Measurements from ENCODE around the gene TMEM242.
"Not testable (repeated sequence)": the region's sequence is repeated elsewhere in the genome, so short reads cannot be mapped to it uniquely, and the experiment has no call there.

The TMEM242 gene

GRCh38 chr6:157323255-157323965 is at the start of gene TMEM242:
Gene TMEM242, minus strand, starts transcription at chr6:157323519. Its CDS starts 20 bp downstream, at chr6:157323499.
- DNase-seq (ENCODE audit: low read depth in 2 of 2) = peak; percentile 83 to 84

- DNase-seq (ENCODE audit: low read depth in 2 of 2) = no peak
These were observed 49.4 kb upstream of the TMEM242 start for GRCh38 chr6:157372501-157373280.

GRCh38 chr6:157370755-157371154 is 47.4 kb upstream of the TMEM242 start:
- no peak for DNase-seq (ENCODE audit: low read depth in 2 of 2)

GRCh38 chr6:157368359-157369049 is 45.2 kb upstream of the TMEM242 start:
- no peak for DNase-seq (ENCODE audit: low read depth in 2 of 2)

GRCh38 chr6:157366648-157367047 is 43.3 kb upstream of the TMEM242 start:
- no peak for DNase-seq (ENCODE audit: low read depth in 2 of 2)

GRCh38 chr6:157364705-157365104 is 41.4 kb upstream of the TMEM242 start:
- no peak for DNase-seq (ENCODE audit: low read depth in 2 of 2)

GRCh38 chr6:157361886-157362285 is 38.6 kb upstream of the TMEM242 start:
- no peak for DNase-seq (ENCODE audit: low read depth in 2 of 2)

- DNase-seq (ENCODE audit: low read depth in 2 of 2) = no peak
These were observed 35.0 kb upstream of the TMEM242 start for GRCh38 chr6:157358287-157358686.

- peak in 1 of 2 experiments; percentile 14 for DNase-seq (ENCODE audit: low read depth in 2 of 2)
These were observed 23.1 kb upstream of the TMEM242 start for GRCh38 chr6:157346373-157346772.

- DNase-seq (ENCODE audit: low read depth in 2 of 2) = no peak
These were observed 20.4 kb upstream of the TMEM242 start for GRCh38 chr6:157343732-157344131.

- no peak for DNase-seq (ENCODE audit: low read depth in 2 of 2)
These were observed 16.1 kb upstream of the TMEM242 start for GRCh38 chr6:157339432-157339831.

- no peak for DNase-seq (ENCODE audit: low read depth in 2 of 2)
These were observed 14.4 kb upstream of the TMEM242 start for GRCh38 chr6:157337751-157338150.

GRCh38 chr6:157337276-157337675 is 14.0 kb upstream of the TMEM242 start:
- not testable (repeated sequence) for DNase-seq (ENCODE audit: low read depth in 2 of 2)

- no peak for DNase-seq (ENCODE audit: low read depth in 2 of 2)
These were observed 12.5 kb upstream of the TMEM242 start for GRCh38 chr6:157335829-157336228.

- DNase-seq (ENCODE audit: low read depth in 2 of 2) = no peak
These were observed 10.6 kb upstream of the TMEM242 start for GRCh38 chr6:157333956-157334355.

GRCh38 chr6:157333537-157333936 is 10.2 kb upstream of the TMEM242 start:
- DNase-seq (ENCODE audit: low read depth in 2 of 2) = no peak

- no peak for DNase-seq (ENCODE audit: low read depth in 2 of 2)
These were observed 9.5 kb upstream of the TMEM242 start for GRCh38 chr6:157332813-157333212.

- no peak for DNase-seq (ENCODE audit: low read depth in 2 of 2)
These were observed 7.5 kb upstream of the TMEM242 start for GRCh38 chr6:157330831-157331230.

GRCh38 chr6:157329829-157330228 is 6.5 kb upstream of the TMEM242 start:
- DNase-seq (ENCODE audit: low read depth in 2 of 2) = no peak

- DNase-seq (ENCODE audit: low read depth in 2 of 2) = no peak
These were observed 4.9 kb upstream of the TMEM242 start for GRCh38 chr6:157328108-157328692.

GRCh38 chr6:157326979-157327378 is 3.7 kb upstream of the TMEM242 start:
- DNase-seq (ENCODE audit: low read depth in 2 of 2) = no peak
